Endothelial cell of umbilical vein (primary cell): Measurements from ENCODE around the gene LRRC8B. TPM values are rescaled to one million over a fixed set of nuclear protein-coding genes. Genes with fewer than 3 reads are reported as not detected.

Experiments used
- BruUV-seq: library from RNA; stranded (reverse); fragments of 400-500 nt; replicated peaks from 2 replicates; lab custom pipeline; 2021; lab: Mats Ljungman, UMichigan
- CTCF ChIA-PET: fragments of 300-600, 350-600 bp; sonication (Branson Sonifier 250); formaldehyde crosslinking; loops from one replicate; lab custom pipeline; 2021; ENCODE audit warnings: antibody characterized with exemption, inconsistent platforms; lab: Charles Lee
- POLR2A ChIA-PET: fragments of 300-600, 350-600 bp; sonication (Branson Sonifier 250); formaldehyde crosslinking; loops from one replicate; lab custom pipeline; 2021; ENCODE audit warnings: antibody characterized with exemption, inconsistent platforms; lab: Charles Lee
- DNase-seq: peaks from one replicate; pipeline ENCODE4 v3.0.0-alpha.2; 2011; ENCODE audit warnings: low read depth, low spot score
- FAIRE-seq: peaks from 2 replicates; lab custom pipeline; 2011; peaks lifted over from hg19 to GRCh38; lab: Jason Lieb, UNC
- H2AFZ ChIP-seq: 2 replicates; pipeline ENCODE4 v1.6.0; 2012; ENCODE audit warnings: low read depth, low read length, control low read depth, inconsistent platforms
- H3K27ac ChIP-seq: 2 replicates; pipeline ENCODE4 v1.5.1; 2011; ENCODE audit warnings: low read depth, mild to moderate bottlenecking, control low read depth, low read length, moderate library complexity; ENCODE audit not compliant: insufficient read depth
- H3K27me3 ChIP-seq, 2 experiments: 2 replicates each; pipeline versions ENCODE4 v1.6.0 to v1.6.1; 2011; ENCODE audit warnings: low read length in 2 of 2, mixed read lengths in 1 of 2; ENCODE audit not compliant: control insufficient read depth in 2 of 2, insufficient read depth in 2 of 2
- H3K36me3 ChIP-seq, 2 experiments: 2 replicates in 1 of 2; 3 replicates in 1 of 2; pipeline ENCODE4 v1.5.1; 2011; ENCODE audit warnings: low read length in 2 of 2, mild to moderate bottlenecking in 1 of 2, moderate library complexity in 1 of 2; ENCODE audit not compliant: control insufficient read depth in 2 of 2, insufficient read depth in 2 of 2; ENCODE audit errors: extremely low read depth in 1 of 2
- H3K4me1 ChIP-seq: 3 replicates; pipeline ENCODE4 v1.5.1; 2011; ENCODE audit warnings: mild to moderate bottlenecking, low read length; ENCODE audit not compliant: control insufficient read depth, insufficient read depth; ENCODE audit errors: extremely low read depth
- H3K4me2 ChIP-seq: 2 replicates; pipeline ENCODE4 v1.6.1; 2011; ENCODE audit warnings: low read length, control low read depth, mixed read lengths; ENCODE audit not compliant: insufficient read depth
- H3K4me3 ChIP-seq, 3 experiments: fragments of 200-600 bp in 1 of 3; sonication (generic), shearing (Covaris generic) in 1 of 3; replicated peaks in 1 of 3; 2 replicates each; pipeline ENCODE4 v1.5.1; 2011 to 2016; ENCODE audit warnings: control low read depth in 3 of 3, low read length in 3 of 3, mild to moderate bottlenecking in 2 of 3, inconsistent platforms in 1 of 3, low read depth in 1 of 3, moderate library complexity in 1 of 3; ENCODE audit not compliant: insufficient read depth in 1 of 3
- H3K79me2 ChIP-seq: 2 replicates; pipeline ENCODE4 v1.6.0; 2012; ENCODE audit warnings: low read length, inconsistent platforms; ENCODE audit not compliant: control insufficient read depth, insufficient read depth
- H3K9ac ChIP-seq: replicated peaks from 2 replicates; pipeline ENCODE3; 2011; ENCODE audit warnings: low read length, control low read depth; ENCODE audit not compliant: insufficient read depth; ENCODE audit errors: extremely low read depth
- H3K9me1 ChIP-seq: replicated peaks from 3 replicates; pipeline ENCODE4 v1.6.0; 2011; ENCODE audit warnings: mild to moderate bottlenecking, low read length; ENCODE audit not compliant: control insufficient read depth, insufficient read depth; ENCODE audit errors: extremely low read depth
- H3K9me3 ChIP-seq: replicated peaks from 2 replicates; pipeline ENCODE4 v1.5.1; 2012; ENCODE audit warnings: low read length, inconsistent platforms; ENCODE audit not compliant: control insufficient read depth, insufficient read depth
- H4K20me1 ChIP-seq: replicated peaks from 2 replicates; pipeline ENCODE3; 2011; ENCODE audit warnings: mild to moderate bottlenecking, low read length; ENCODE audit not compliant: control insufficient read depth, insufficient read depth; ENCODE audit errors: extremely low read depth
- CTCF ChIP-seq, 2 donors: IDR thresholded peaks; 1 replicate in 1 of 2; 2 replicates in 1 of 2; pipeline ENCODE4 v1.5.1; 2011; ENCODE audit warnings: low read length in 2 of 2, mild to moderate bottlenecking in 2 of 2, moderate library complexity in 2 of 2, control low read depth in 1 of 2, inconsistent platforms in 1 of 2, low read depth in 1 of 2; ENCODE audit not compliant: insufficient read depth in 1 of 2; ENCODE audit errors: extremely low read depth in 1 of 2
- EZH2 ChIP-seq: IDR thresholded peaks from 2 replicates; pipeline ENCODE4 v1.6.1; 2012; ENCODE audit warnings: borderline replicate concordance, low read depth, mild to moderate bottlenecking, moderate library complexity, low read length, inconsistent platforms; ENCODE audit not compliant: severe bottlenecking
- FOS ChIP-seq: IDR thresholded peaks from 2 replicates; pipeline ENCODE4 v1.6.1; 2011; ENCODE audit warnings: mild to moderate bottlenecking, low read length, moderate library complexity, borderline replicate concordance; ENCODE audit not compliant: insufficient read depth
- GATA2 ChIP-seq: IDR thresholded peaks from 2 replicates; pipeline ENCODE4 v1.7.0; 2011; ENCODE audit warnings: low read depth, mild to moderate bottlenecking, moderate library complexity, mixed read lengths, low read length; ENCODE audit not compliant: insufficient read length, insufficient read depth
- JUN ChIP-seq: IDR thresholded peaks from 2 replicates; pipeline ENCODE4 v1.6.1; 2011; ENCODE audit warnings: borderline replicate concordance, low read depth; ENCODE audit not compliant: insufficient read length, insufficient read depth
- MAX ChIP-seq: IDR thresholded peaks from 2 replicates; pipeline ENCODE4 v1.6.1; 2011; ENCODE audit not compliant: insufficient read depth, insufficient read length
- MYC ChIP-seq: IDR thresholded peaks from one replicate; pipeline ENCODE4 v1.6.1; 2011; ENCODE audit warnings: mild to moderate bottlenecking, low read depth, low read length
- POLR2A ChIP-seq: IDR thresholded peaks from 2 replicates; pipeline ENCODE4 v1.6.1; 2012; ENCODE audit warnings: low read depth, mild to moderate bottlenecking, control low read depth, low read length
- POLR2AphosphoS5 ChIP-seq: IDR thresholded peaks from 2 replicates; pipeline ENCODE4 v1.6.1; 2012; ENCODE audit warnings: low read depth, mild to moderate bottlenecking, control low read depth, low read length, moderate library complexity; ENCODE audit not compliant: insufficient read depth
- dilution Hi-C: fragments of 300-500 bp; cut with MboI; formaldehyde crosslinking; loops from one replicate; pipeline ENCODE4 v1.15.0; 2019; ENCODE audit warnings: low sequenced_read_pairs; ENCODE audit not compliant: extremely low pct_ligation_motif_present
- intact Hi-C: fragments of 100-400 bp; cut with micrococcal nuclease; formaldehyde crosslinking; loops from one replicate; pipeline ENCODE4 v1.10.0; 2022
- polyA plus RNA-seq, 4 experiments: library from polyadenylated mRNA; depleted of rRNA in 3 of 4; stranded (reverse) in 3 of 4; unstranded in 1 of 4; fragments of >200 nt; gene quantifications; 2 replicates each; pipeline versions ENCODE4 v1.2.1 to v1.2.3, GENCODE V29; 2011 to 2012; ENCODE audit warnings: missing spikeins in 1 of 4
- total RNA-seq: library from RNA; stranded (reverse); gene quantifications from 2 replicates; pipeline ENCODE4 v1.2.3, GENCODE V29; 2021

LRRC8B gene
- total and polyA plus RNA-seq, 2 donors (not counting 3 experiments of a cell fraction or from before 2014, with no cell fraction given): 15.2 to 15.8 TPM

- BruUV-seq: no TSS peak
- H3K9me1 ChIP-seq: no peaks in the 10 kb centered on the region
- intact Hi-C loops: no loop called here
- DNase-seq (no peak), FAIRE-seq (no peak)
- no peak overlapping the region for H3K4me3 ChIP-seq
- ChIA-PET POLR2A (no interaction called here), CTCF (interaction anchor here (1.7 kb wide), 1 partner anchor 121 kb away, joined by 5 read pairs; no protein-coding TSS in a partner anchor)
- no peak overlapping the region for H3K9ac ChIP-seq
- H3K9me3 ChIP-seq: peaks cover 2% of the 10 kb centered on the region
- peaks cover 12% of the 10 kb centered on the region for H4K20me1 ChIP-seq
- no peaks in the 10 kb centered on the region for H3K27me3 ChIP-seq
- no peak overlapping the region for H3K4me2 ChIP-seq
- TF ChIP-seq CTCF (IDR thresholded peaks at IDR 0.05; ENCODE audit: extremely low read depth in 1 of 2, insufficient read depth in 1 of 2, low read depth in 1 of 2, low read length in 2 of 2): no peak
- no peak for TF ChIP-seq GATA2
- TF ChIP-seq JUN: no peak
- TF ChIP-seq POLR2A: no peak
- TF ChIP-seq FOS: no peak
- TF ChIP-seq MYC: no peak
- no peak for TF ChIP-seq EZH2
- TF ChIP-seq MAX: no peak
- TF ChIP-seq POLR2AphosphoS5: no peak
- dilution Hi-C loops: no loop called here
- H3K4me1 ChIP-seq: peaks cover 34% of the 10 kb centered on the region
- peaks cover 97% of the 10 kb centered on the region for H3K79me2 ChIP-seq
- H3K27ac ChIP-seq: no peak overlapping the region
- H2AFZ ChIP-seq: no peak overlapping the region
- H3K36me3 ChIP-seq: peaks cover 0 to 2% of the 10 kb centered on the region in 2 experiments
Observed at GRCh38 chr1:89641781-89642180, 117.2 kb downstream of the LRRC8B start.
